GM21723 (cell line): ENCODE results near the gene SLC7A1.
A peak's percentile ranks its signal among the peaks of the same experiment; 100 is the strongest.

Experiments used
- ATAC-seq: cut with Tn5 transposase; IDR thresholded peaks from one replicate; pipeline ENCODE4 v1.9.1; 2021; ENCODE audit warnings: mild to moderate bottlenecking, moderate library complexity; ENCODE audit not compliant: unreplicated experiment

The SLC7A1 gene

DNA sequence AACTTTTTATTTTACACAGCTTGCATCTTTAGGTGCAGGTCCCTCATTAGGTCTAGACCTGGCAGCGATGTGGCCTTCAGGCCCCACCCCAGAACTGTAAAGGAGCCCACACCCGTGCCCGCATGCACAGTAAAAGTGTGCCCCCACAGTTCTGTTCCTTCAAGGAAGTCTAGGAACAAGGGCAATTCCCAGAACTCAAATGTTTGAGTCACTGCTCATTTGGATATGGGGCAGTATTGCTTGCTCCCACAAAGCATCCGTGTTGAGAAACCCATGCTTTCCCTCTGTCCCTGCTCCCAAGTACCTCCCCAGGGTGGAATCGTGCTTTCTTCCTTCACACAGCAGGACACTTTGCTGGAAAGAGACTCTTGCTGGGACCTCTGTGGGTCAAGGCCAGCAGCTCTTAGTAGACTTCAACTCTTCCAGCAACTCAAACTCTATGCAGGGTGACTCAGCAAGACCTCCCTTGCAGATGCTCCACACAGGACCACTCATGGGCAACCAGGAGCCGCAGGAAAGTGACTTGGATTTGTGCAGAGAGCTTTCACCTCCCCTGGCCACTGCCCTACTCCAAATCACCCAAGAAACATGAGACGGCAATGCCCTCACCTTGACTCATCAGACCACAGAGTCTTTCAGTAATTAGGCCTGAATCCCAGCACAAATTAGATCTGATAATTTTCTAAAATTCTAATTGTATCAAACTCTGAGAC is 12.3 kb downstream of the SLC7A1 start:
- ATAC-seq: no peak

DNA sequence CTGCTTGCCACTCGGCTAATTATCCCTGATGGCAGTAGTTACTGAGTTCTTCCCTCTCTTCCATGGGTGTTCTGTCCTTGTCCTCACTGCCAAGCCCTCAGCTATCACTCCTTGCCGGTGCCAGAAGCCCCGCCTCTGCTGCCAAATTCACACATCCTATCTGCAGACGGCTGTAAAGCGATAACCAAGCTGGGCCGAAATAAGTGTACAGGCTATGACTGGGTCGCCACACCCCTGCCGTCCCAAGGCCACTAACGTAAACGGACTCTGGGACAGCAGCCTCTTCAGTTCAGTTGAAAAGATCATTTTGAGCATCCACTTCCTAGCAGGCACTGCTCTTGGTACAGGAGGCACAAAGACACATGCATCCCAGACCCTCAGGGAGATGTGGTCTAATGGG is 13.3 kb downstream of the SLC7A1 start:
- ATAC-seq: no peak

DNA sequence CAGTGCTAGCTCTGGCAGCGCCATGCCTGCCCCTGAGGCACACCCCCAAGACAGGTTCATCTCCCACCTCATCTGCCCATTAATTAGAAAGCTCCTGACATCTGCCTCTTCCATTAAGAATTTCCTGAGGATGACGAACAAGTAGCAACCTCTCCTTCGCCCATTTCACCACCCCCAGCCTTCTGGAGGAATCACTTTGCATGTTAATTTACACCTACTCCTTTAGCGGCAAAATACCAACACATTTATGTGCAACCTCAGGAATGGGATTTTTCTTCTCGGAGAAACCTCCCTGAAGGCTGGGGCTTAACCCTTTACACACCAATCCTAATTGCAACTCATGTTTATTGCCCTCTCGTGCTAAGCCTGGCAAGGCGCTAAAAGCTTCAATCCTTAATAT is 13.8 kb downstream of the SLC7A1 start:
- no peak for ATAC-seq

DNA sequence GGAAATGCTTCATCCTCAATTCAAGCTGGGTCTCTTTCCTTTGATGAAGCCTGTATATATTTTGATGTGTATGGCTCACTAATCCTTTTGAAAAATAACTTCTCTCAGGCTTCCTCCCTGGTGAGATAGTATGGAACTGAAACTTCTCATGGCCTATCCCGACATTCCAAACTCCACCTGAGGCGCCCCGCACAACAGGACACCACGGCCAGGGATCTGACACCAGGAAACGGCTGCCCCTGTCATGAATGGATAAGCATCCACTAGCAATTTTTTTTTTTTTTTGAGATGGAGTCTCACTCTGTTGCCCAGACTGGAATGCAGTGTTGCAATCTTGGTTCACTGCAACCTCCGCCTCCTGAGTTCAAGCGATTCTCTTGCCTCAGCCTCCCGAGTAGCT is 16.4 kb downstream of the SLC7A1 start:
- ATAC-seq: no peak

DNA sequence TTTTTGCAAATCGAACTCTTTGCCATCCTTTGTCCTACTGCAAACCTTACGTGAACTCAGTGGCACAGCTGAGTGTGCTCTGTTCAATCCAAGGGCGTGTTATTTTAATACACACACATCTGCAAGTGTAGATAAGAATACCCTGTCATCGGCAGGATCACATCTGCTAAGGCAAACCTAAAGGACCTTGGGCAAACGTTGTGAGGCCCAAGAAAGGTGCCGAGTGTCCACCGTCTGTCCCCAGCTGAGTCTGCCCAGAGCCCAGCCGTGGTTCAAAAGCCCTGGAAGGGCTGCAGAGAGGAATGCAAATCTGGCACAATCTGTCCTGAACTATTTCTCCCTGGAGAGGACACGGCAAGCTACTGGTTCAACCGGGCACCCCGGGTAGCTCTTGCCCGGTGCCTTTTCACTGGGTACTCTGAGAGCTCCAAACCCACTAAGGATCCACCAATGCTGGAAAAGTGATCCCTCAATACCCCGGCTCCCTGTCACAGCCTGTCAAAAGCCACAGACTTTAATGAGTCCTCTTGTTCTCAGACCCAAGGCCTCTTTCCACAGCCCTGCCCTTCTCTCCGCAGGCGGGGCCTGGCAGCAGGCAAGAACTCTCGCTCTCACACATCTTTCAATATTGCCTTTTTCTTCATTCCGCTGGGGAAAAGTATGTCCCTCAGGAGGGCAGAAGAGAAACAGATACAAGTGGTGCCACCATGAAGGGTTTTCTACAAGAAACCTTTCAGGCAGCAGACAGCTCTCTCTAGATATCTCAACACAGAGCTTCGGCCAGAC is 17.0 kb downstream of the SLC7A1 start:
- ATAC-seq: no peak

DNA sequence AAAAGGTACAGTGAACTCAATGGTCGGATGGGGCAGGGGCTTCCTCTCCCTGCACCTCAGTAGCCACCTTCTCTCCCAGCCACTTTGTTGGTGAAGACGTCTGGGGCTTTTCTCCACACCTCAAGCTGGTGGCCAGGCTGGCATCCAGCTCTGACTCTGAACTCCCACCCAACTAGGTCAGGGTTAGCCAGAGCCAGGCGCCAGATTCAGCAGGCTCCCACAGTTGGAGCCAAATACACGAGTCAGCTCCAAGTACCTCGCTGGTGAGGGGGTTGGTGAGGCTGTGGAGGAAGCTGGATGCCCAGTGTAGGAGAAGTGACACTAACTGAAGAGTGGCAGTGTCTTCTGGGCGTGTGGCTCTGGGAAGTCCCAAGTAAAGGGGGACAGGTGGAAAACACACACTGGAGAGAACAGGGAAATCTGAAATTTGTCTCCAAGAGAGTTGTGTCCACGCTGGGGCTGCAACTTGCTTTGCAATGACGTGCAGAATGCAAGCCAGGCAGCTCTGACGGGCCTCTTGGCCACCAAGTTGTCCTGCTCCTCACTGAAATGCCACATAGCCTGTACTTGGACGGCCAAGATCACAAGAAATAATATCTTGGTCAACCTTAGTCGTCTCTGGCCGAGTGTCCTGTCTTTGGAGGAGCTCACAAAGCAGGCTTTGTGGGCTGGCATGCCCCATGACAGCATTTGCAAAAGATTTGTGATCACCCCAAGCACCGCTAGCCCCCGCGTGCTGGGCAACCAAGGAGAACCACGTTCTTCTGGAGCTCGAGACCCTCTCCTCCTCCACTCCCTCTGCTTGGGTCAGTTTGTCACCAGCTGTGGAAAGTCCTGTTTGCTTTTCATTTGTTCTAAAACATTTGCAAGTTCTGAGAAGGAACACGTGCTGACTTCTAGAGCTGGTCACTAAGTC is 18.1 kb downstream of the SLC7A1 start:
- no peak for ATAC-seq

DNA sequence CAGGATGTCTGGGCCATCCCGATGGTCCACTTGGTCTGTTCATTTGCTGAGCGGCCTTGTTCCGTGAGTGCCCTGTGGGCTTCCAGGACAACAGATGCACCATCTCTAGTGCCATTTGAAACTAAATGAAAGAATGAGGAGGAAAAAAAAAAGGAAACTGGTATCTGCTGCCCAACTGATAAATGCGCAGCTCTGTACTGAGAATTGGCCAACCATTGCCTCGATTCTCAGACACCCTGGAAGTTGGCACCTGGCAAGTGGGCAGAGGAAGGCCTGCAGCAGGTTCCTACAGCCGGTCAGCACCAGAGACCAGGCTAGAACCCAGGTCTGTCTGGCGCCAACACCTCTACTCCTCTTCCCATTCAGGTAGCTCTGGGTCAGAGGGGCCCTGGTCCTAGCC is 18.9 kb downstream of the SLC7A1 start:
- no peak for ATAC-seq

DNA sequence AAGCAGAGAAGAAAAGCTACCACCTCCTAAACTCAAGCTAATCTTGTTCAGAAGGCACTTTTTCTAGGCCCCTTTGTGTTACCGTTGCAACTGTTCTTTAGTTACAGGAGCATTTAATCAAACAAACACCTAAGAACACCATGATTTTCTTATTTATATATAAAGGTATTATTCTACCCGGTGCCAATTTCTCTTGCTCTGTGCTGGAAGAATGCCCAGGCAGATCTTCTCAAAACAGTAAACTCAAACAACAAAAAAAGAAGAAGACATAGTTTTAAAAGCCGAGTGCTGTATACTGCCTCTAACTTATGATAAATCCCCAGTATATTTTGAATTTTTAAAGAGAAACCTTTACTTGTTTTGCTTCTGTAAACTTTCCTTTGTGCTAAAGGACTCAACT is 20.4 kb downstream of the SLC7A1 start:
- no peak for ATAC-seq

DNA sequence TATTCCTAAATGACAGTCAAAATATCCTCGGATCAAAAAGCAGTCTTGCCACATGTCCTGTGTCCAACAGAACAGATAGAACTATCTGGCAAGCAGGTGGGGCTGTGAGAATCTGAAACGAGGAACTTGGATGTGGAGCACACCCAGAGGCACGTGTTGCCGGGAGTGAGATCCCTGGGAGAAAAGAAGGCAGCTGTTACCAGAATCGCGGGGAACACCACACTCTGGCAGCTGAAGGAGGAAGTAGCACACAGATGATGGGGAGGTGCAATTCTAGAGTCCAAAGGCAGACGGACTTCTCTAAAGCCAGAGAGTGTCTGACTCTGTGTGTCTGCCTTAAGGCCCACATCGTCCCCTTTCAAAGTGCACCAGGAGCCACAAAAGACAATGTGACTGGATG is 22.3 kb downstream of the SLC7A1 start:
- ATAC-seq: peak; percentile 68

DNA sequence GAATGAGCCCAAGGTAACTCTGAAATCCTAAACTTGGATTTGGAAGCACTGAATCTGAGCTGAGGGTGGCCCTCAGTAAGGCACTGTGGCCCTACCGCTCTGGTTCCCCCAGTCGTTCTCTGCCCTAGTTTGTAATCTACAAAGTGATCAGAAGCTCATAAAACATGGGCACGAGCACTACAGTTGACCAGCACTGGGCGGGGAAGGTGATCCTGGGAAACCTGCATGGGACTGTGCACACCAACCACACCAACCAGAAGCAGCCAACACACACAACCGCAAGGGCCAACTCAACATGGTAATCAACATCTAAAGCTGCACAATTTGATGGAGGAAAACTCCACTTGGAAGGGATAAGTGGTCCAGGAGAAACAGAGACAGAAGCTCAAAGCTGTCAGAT is 22.9 kb downstream of the SLC7A1 start:
- no peak for ATAC-seq

DNA sequence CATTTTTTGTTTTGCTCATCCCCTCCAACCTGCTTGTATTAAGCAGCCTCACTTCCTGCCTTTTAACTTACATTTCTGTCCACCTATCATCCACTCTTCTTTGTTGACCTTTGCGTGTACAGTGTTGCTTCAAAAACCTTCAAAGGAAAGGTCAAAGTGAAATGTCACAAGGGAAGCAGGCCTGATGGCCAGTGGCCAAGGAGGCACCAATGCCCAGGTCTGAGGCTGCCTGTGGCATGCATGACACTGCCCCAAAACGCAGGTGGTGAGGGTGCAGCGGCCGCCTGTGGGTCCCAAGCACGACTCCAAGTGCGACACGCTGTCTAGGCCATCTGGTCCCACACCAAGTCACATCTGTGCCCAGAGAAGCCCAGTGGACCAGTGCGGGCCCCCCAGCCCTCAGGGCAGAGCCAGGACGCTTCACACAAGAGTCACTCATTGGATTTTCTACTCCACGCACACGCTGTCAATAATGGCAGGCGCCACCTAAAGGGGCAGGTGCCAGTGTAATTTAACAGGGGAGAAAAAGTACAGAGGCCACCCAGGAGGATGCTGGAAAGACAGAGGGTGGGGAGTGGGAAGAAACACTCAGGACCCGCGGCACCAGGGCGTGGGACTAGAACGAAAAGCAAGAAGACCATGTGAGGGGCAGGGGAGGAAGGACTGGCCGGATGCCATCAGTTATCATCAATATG is 23.5 kb downstream of the SLC7A1 start:
- no peak for ATAC-seq

DNA sequence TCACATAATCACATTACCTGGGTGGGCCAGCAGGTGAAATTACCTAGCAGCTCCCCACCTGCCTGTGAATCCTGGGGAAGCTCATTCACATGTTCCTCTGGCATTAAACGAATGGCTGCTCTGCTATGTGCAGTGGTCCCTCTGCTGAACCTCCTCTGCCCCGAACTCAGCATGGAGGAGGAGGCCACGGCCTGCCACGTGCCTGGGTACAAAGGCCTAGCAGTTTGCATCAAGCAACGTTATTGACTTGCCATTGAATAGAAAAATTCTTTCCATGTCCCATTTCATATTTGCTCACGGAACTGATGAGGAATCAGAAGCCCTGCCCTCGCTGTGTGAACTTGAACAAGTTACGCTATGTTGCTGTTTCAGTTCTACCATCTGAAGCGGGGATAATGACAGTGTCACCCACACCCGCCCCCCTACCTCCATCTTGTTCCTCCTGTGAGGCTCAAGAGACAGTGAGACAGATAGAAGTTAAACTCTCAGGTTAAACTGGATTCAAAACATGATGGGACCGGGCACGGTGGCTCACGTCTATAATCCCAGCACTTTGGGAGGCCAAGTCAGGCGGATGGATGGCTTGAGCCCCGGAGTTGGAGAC is 25.3 kb downstream of the SLC7A1 start:
- ATAC-seq: no peak

DNA sequence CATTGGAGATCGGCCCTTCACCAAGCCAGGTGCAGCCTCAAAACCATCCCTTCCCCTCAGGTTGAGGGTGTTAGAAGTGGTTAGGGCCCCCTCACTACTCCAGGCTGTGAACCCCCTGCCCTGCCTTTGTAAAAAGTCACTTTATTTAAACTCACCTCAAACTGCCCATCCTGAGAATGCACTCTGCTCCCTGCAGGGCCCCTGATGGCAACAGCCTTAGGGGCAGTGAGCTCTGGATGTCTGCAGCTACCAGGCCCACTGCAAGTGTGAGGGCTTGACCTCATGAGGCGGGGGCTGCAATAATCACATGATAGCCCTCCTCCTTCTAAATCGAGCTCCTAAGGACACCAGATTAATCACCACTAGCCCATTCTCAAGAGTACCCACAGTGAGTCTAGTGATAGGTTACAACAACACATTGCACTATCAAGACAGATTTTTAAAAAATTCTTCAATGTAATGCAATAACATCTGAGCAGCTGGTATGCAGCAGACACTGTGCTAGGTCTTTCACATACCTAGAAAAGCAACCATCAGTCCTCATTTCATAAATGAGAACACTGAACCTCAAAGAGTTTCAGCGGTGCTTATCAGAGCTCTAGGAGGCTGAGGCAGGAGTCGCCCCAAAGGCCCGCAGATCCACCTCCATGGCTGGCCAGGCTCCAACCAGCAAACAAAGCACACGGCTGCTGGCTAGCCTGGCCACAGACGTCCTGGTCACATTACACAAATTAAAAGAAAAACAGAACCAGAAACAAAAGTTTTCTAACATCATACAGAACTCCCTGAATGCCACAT is 26.0 kb downstream of the SLC7A1 start:
- no peak for ATAC-seq

DNA sequence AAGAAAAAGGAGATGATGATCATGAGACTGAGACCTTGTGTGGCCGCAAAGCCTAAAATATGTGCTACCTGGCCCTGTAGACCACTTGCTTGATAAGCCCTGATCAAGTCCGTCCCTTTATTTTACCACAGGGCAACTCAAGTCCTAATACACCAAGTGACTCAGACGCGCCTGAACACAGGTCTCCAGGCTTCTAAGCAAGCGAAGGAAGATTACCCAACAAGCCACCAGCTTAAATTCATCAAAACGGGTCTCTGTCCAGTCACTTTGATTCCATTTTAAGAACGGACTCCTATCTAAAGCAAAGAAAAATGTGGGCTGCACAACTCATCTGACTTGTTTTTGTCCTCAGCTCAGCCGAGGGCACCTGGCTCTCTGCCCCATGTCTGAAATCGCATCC is 26.8 kb downstream of the SLC7A1 start:
- ATAC-seq: no peak

DNA sequence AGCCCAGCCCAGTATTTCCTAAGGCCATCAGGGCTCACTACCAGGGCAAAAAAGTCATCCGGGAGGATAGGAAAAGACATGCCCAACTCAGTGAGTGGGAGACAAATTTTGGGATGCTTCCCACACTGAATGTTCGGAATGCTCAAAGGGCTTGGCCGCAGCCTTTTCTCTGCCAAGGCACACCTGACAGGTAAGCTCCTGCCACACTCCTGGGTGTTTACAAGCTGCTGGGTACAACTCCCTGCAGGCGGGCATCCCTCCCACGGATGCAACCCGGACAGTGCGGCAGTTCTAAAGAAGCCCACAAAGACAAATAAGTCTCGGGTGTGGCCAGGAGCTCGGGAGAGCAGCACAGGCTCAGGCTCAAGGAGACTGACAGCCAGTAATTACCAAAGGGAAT is 28.1 kb downstream of the SLC7A1 start:
- no peak for ATAC-seq

DNA sequence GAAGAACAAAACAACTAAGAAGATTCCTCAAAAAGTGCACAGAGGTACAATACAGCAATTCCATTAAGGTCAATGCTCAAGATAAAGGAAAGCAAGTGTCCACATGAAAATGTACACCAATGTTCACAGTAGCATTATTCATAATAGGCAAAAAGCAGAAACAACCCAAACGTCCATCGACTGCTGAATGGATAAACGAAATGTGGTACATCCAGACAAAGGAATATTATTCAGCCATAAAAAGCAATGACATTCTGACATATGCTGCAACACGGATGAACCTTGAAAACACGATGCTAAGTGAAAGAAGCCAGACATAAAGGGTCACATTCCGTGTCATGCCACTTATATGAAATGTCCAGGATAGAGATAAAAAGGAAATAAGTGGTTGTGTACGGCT is 29.3 kb downstream of the SLC7A1 start:
- no peak for ATAC-seq

DNA sequence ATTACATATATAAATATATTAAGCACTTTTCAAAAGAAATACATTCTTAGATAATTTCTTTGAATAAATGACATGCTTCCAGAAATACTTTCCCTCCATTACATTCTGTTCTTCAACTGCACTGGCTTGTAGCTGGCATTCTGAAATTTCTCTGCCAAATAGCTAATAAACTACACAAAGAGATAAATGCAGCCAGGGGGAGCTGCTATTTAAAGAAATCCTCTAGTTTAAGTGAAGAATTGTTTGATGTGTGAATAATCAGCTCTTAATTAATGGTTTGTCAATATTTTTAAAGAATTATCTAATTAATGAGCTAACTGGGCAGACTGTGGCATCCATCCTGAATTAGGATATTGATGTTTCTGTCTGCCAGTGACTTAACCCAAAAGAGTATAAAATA is 30.7 kb downstream of the SLC7A1 start:
- no peak for ATAC-seq

DNA sequence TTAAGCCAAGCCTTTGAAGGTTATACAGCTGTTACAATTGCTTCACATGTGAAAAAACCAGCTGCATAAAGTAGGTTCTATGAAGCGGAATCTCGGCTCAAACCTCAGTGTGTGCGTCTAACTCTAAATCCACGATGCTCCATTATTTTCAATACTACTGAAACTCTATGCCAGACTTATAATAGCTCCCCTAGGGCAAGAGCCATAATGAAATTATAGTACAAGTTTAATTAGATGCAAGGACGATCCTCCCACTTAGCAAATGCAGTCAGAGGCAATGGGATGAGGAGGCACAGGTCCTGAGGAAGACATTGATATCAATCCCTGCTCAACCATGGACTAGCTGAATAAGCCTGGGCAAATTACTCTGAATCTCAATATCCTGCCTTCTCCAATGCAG is 31.1 kb downstream of the SLC7A1 start:
- no peak for ATAC-seq

DNA sequence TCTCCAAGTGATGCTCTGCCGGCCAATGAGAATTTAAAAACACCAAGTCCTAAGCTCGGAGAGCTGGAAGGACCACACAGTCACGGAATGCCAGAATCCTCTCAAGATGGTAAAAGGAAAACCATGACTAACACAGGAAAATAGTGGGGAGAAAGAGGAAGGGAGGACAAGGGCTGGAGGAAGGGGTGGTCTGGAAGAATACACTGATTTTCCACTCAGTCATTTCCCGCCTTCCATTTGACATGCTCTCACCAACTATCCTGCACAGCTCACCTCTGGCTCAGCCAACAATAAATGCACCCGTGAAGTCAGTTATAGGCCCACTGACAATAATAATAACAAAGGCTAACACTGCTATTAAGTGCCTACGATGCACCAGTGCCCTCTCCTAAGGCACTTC is 31.5 kb downstream of the SLC7A1 start:
- ATAC-seq: no peak
